Mesendoderm (in vitro differentiated cells): ENCODE data around the gene BRI3BP.

ENCODE experiments used
- DNase-seq: peaks from one replicate; pipeline ENCODE4 v3.0.0; 2013
- H2AK5ac ChIP-seq: 2 replicates; pipeline ENCODE4 v1.6.1; 2013; ENCODE audit warnings: low read length, inconsistent platforms
- H2BK120ac ChIP-seq: 2 replicates; pipeline ENCODE4 v1.6.1; 2013; ENCODE audit warnings: low read depth, mild to moderate bottlenecking, low read length, moderate library complexity, mixed read lengths
- H2BK15ac ChIP-seq: replicated peaks from 2 replicates; pipeline ENCODE4 v1.6.1; 2013; ENCODE audit warnings: low read depth, mild to moderate bottlenecking, moderate library complexity
- H2BK5ac ChIP-seq: 2 replicates; pipeline ENCODE4 v1.6.1; 2013; ENCODE audit warnings: low read length, inconsistent platforms
- H3K18ac ChIP-seq: 2 replicates; pipeline ENCODE4 v1.6.1; 2013; ENCODE audit warnings: mild to moderate bottlenecking, low read length, mixed read lengths
- H3K23ac ChIP-seq: one replicate; pipeline ENCODE4 v1.6.1; 2013; ENCODE audit warnings: low read length
- H3K27ac ChIP-seq: 2 replicates; pipeline ENCODE4 v1.5.1; 2013; ENCODE audit warnings: low read depth, mild to moderate bottlenecking, inconsistent platforms, low read length, moderate library complexity
- H3K27me3 ChIP-seq: 2 replicates; pipeline ENCODE4 v1.6.1; 2013; ENCODE audit warnings: low read length, control low read depth, mild to moderate bottlenecking, inconsistent platforms; ENCODE audit not compliant: insufficient read depth, poor library complexity
- H3K36me3 ChIP-seq: 2 replicates; pipeline ENCODE4 v1.6.1; 2013; ENCODE audit warnings: low read length, inconsistent platforms; ENCODE audit not compliant: control insufficient read depth, insufficient read depth
- H3K4ac ChIP-seq: one replicate; pipeline ENCODE4 v1.6.1; 2013; ENCODE audit warnings: low read depth, mild to moderate bottlenecking, low read length, moderate library complexity
- H3K4me1 ChIP-seq: 2 replicates; pipeline ENCODE4 v1.6.1; 2013; ENCODE audit warnings: low read depth, low read length, inconsistent platforms; ENCODE audit not compliant: control insufficient read depth
- H3K4me2 ChIP-seq: 2 replicates; pipeline ENCODE4 v1.6.1; 2013; ENCODE audit warnings: low read length
- H3K4me3 ChIP-seq: 2 replicates; pipeline ENCODE4 v1.5.1; 2013; ENCODE audit warnings: mild to moderate bottlenecking, low read length
- H3K56ac ChIP-seq: one replicate; pipeline ENCODE4 v1.6.1; 2013; ENCODE audit warnings: low read length
- H3K79me1 ChIP-seq: 2 replicates; pipeline ENCODE4 v1.6.1; 2013; ENCODE audit warnings: low read length, inconsistent platforms
- H3K79me2 ChIP-seq: 2 replicates; pipeline ENCODE4 v1.6.1; 2013; ENCODE audit warnings: mild to moderate bottlenecking, low read length; ENCODE audit not compliant: control insufficient read depth, insufficient read depth
- H3K9ac ChIP-seq: 2 replicates; pipeline ENCODE4 v1.6.1; 2013; ENCODE audit warnings: low read length, inconsistent platforms
- H4K5ac ChIP-seq: one replicate; pipeline ENCODE4 v1.6.1; 2013; ENCODE audit warnings: low read length
- H4K8ac ChIP-seq: one replicate; pipeline ENCODE4 v1.6.1; 2013; ENCODE audit warnings: low read depth, mild to moderate bottlenecking, control low read depth, low read length, moderate library complexity
- WGBS: extraction: QIAGEN DNeasy Blood & Tissue Kit; methylation state at CpG from one replicate; pipeline ENCODE4 v1.1.7; 2013; ENCODE audit warnings: low lambda C conversion rate, missing lambda C conversion rate; ENCODE audit not compliant: insufficient coverage; ENCODE audit errors: extremely low coverage; 5-methylcytosine and 5-hydroxymethylcytosine counted together

BRI3BP gene

GRCh38 chr12:125049093-125049458, 55.6 kb downstream of the BRI3BP start:
- H3K27ac ChIP-seq: no peak overlapping the region
- H3K79me2 ChIP-seq: no peaks in the 10 kb centered on the region
- no peak overlapping the region for H3K18ac ChIP-seq
- H2BK120ac ChIP-seq: no peak overlapping the region
- no CpG with 5 or more reads among the region's 15 CpGs for WGBS
- no peak overlapping the region for H3K23ac ChIP-seq
- no peak overlapping the region for H2BK15ac ChIP-seq
- no peak overlapping the region for H4K5ac ChIP-seq
- no peak overlapping the region for H2AK5ac ChIP-seq
- H3K27me3 ChIP-seq: no peaks in the 10 kb centered on the region
- H3K56ac ChIP-seq: peak overlapping the region; percentile 81
- no peak overlapping the region for H4K8ac ChIP-seq
- no peak overlapping the region for H3K4ac ChIP-seq
- H3K9ac ChIP-seq: peak overlapping the region; percentile 62
- peak overlapping the region; percentile 72 for H3K4me2 ChIP-seq
- DNase-seq: no peak
- no peak overlapping the region for H2BK5ac ChIP-seq
- peak overlapping the region; percentile 60 for H3K4me3 ChIP-seq
- no peaks in the 10 kb centered on the region for H3K36me3 ChIP-seq
- no peaks in the 10 kb centered on the region for H3K4me1 ChIP-seq
- H3K79me1 ChIP-seq: no peaks in the 10 kb centered on the region

GRCh38 chr12:125050446-125050845, 57.0 kb downstream of the BRI3BP start:
- Histone ChIP-seq H2BK120ac (no peak overlapping the region), H2BK15ac (no peak overlapping the region), H3K4ac (no peak overlapping the region), H3K79me1 (no peaks in the 10 kb centered on the region), H3K9ac (no peak overlapping the region), H3K4me3 (no peak overlapping the region), H4K5ac (no peak overlapping the region), H3K36me3 (no peaks in the 10 kb centered on the region), H3K18ac (no peak overlapping the region), H3K27ac (no peak overlapping the region), H3K79me2 (no peaks in the 10 kb centered on the region), H3K27me3 (no peaks in the 10 kb centered on the region), H4K8ac (no peak overlapping the region), H3K4me2 (no peak overlapping the region), H3K56ac (no peak overlapping the region), H3K23ac (no peak overlapping the region), H2BK5ac (no peak overlapping the region), H2AK5ac (no peak overlapping the region), H3K4me1 (no peaks in the 10 kb centered on the region)
- DNase-seq: no peak
- WGBS: no CpG with 5 or more reads among the region's 10 CpGs

- Histone ChIP-seq H3K27ac (no peak overlapping the region), H3K56ac (no peak overlapping the region), H2BK15ac (no peak overlapping the region), H2BK120ac (no peak overlapping the region), H4K8ac (no peak overlapping the region), H3K27me3 (no peaks in the 10 kb centered on the region), H2AK5ac (no peak overlapping the region), H2BK5ac (no peak overlapping the region), H3K9ac (no peak overlapping the region), H3K4ac (no peak overlapping the region), H3K23ac (no peak overlapping the region), H4K5ac (no peak overlapping the region), H3K79me2 (no peaks in the 10 kb centered on the region), H3K4me2 (no peak overlapping the region), H3K36me3 (no peaks in the 10 kb centered on the region), H3K4me3 (no peak overlapping the region), H3K4me1 (no peaks in the 10 kb centered on the region), H3K18ac (no peak overlapping the region), H3K79me1 (no peaks in the 10 kb centered on the region)
- WGBS: no CpG with 5 or more reads among the region's 3 CpGs
- no peak for DNase-seq
Measured at GRCh38 chr12:125050868-125051267, 57.4 kb downstream of the BRI3BP start.

GRCh38 chr12:125053821-125054220, 60.4 kb downstream of the BRI3BP start:
- no peak overlapping the region for H3K4me3 ChIP-seq
- no peak for DNase-seq
- H3K4me2 ChIP-seq: no peak overlapping the region
- no peaks in the 10 kb centered on the region for H3K36me3 ChIP-seq
- H3K18ac ChIP-seq: no peak overlapping the region
- no peak overlapping the region for H3K4ac ChIP-seq
- no peak overlapping the region for H3K23ac ChIP-seq
- no peaks in the 10 kb centered on the region for H3K79me2 ChIP-seq
- no peaks in the 10 kb centered on the region for H3K27me3 ChIP-seq
- H2AK5ac ChIP-seq: no peak overlapping the region
- H2BK120ac ChIP-seq: no peak overlapping the region
- H2BK5ac ChIP-seq: no peak overlapping the region
- H3K56ac ChIP-seq: no peak overlapping the region
- H4K8ac ChIP-seq: no peak overlapping the region
- no peak overlapping the region for H2BK15ac ChIP-seq
- no peaks in the 10 kb centered on the region for H3K4me1 ChIP-seq
- no peaks in the 10 kb centered on the region for H3K79me1 ChIP-seq
- no peak overlapping the region for H3K9ac ChIP-seq
- no peak overlapping the region for H4K5ac ChIP-seq
- no CpG with 5 or more reads among the region's 8 CpGs for WGBS
- H3K27ac ChIP-seq: no peak overlapping the region

GRCh38 chr12:125055591-125055990, 62.1 kb downstream of the BRI3BP start:
- H3K79me1 ChIP-seq: no peaks in the 10 kb centered on the region
- no peak overlapping the region for H3K56ac ChIP-seq
- no peak overlapping the region for H3K23ac ChIP-seq
- H3K79me2 ChIP-seq: no peaks in the 10 kb centered on the region
- no peak overlapping the region for H3K18ac ChIP-seq
- H2BK120ac ChIP-seq: no peak overlapping the region
- WGBS: no CpG with 5 or more reads among the region's 9 CpGs
- H4K8ac ChIP-seq: no peak overlapping the region
- H2BK15ac ChIP-seq: no peak overlapping the region
- no peak overlapping the region for H4K5ac ChIP-seq
- no peak overlapping the region for H2AK5ac ChIP-seq
- no peaks in the 10 kb centered on the region for H3K27me3 ChIP-seq
- no peak overlapping the region for H3K4ac ChIP-seq
- H2BK5ac ChIP-seq: no peak overlapping the region
- H3K4me2 ChIP-seq: no peak overlapping the region
- no peaks in the 10 kb centered on the region for H3K36me3 ChIP-seq
- H3K9ac ChIP-seq: no peak overlapping the region
- no peak for DNase-seq
- no peak overlapping the region for H3K27ac ChIP-seq
- no peak overlapping the region for H3K4me3 ChIP-seq
- no peaks in the 10 kb centered on the region for H3K4me1 ChIP-seq

- H3K56ac ChIP-seq: peak overlapping the region; percentile 9
- no peak overlapping the region for H3K9ac ChIP-seq
- no peak overlapping the region for H3K18ac ChIP-seq
- H3K79me2 ChIP-seq: no peaks in the 10 kb centered on the region
- no peak overlapping the region for H2BK120ac ChIP-seq
- no peak for DNase-seq
- no peaks in the 10 kb centered on the region for H3K79me1 ChIP-seq
- H3K36me3 ChIP-seq: no peaks in the 10 kb centered on the region
- H3K4ac ChIP-seq: no peak overlapping the region
- no peak overlapping the region for H3K23ac ChIP-seq
- H3K4me1 ChIP-seq: no peaks in the 10 kb centered on the region
- no CpG with 5 or more reads among the region's 14 CpGs for WGBS
- no peak overlapping the region for H2BK15ac ChIP-seq
- no peaks in the 10 kb centered on the region for H3K27me3 ChIP-seq
- no peak overlapping the region for H3K27ac ChIP-seq
- no peak overlapping the region for H3K4me3 ChIP-seq
- H4K5ac ChIP-seq: no peak overlapping the region
- H4K8ac ChIP-seq: no peak overlapping the region
- H2BK5ac ChIP-seq: no peak overlapping the region
- no peak overlapping the region for H3K4me2 ChIP-seq
- no peak overlapping the region for H2AK5ac ChIP-seq
Measured at GRCh38 chr12:125056306-125056705, 62.9 kb downstream of the BRI3BP start.
